ENCODE data around the gene ASCC1. TPM values are rescaled to one million over a fixed set of nuclear protein-coding genes. Genes with fewer than 3 reads are reported as not detected.

The ASCC1 gene
- polyA plus RNA-seq, 1 experiment = 18.5 TPM

DNA sequence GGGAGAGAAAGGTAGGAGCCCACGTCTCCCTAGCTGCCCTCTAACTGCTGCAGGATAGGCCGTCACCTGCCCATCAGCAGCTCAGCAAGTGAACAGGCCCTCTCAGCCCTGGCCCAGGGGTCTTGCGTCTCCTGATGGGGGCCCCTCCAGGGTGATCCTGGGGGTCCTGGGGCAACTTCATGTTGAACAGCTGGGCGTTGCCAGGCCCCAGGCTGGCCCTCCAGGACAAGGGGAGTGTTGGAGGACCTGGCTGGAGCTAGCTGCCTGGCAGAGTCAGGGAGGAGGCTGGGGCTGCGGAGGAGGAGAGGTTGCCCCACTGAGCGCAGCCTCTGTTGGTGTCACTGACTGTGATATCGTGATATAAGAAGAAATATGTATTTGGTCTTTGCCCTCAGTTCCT is 162.4 kb downstream of the ASCC1 start:
- TF ChIP-seq CTCF (IDR thresholded peaks at IDR 0.05; ENCODE audit: insufficient read depth, low read depth, low read length) = no peak
- H3K27me3 ChIP-seq (ENCODE audit: control insufficient read depth, insufficient read depth, low read length) = peaks cover 4% of the 10 kb centered on the region
- DNase-seq (ENCODE audit: low read depth) = no peak
- CTCF ChIA-PET = interaction anchor here (1.3 to 10.6 kb wide), 3 partner anchors 9 to 157 kb away, joined by 3 to 237 read pairs (median 5); no protein-coding TSS in a partner anchor
- H3K4me3 ChIP-seq (ENCODE audit: low read depth, low read length) = no peak overlapping the region
- no peaks in the 10 kb centered on the region for H3K36me3 ChIP-seq (ENCODE audit: control insufficient read depth, insufficient read depth, low read length)
- POLR2A ChIA-PET = no interaction called here

DNA sequence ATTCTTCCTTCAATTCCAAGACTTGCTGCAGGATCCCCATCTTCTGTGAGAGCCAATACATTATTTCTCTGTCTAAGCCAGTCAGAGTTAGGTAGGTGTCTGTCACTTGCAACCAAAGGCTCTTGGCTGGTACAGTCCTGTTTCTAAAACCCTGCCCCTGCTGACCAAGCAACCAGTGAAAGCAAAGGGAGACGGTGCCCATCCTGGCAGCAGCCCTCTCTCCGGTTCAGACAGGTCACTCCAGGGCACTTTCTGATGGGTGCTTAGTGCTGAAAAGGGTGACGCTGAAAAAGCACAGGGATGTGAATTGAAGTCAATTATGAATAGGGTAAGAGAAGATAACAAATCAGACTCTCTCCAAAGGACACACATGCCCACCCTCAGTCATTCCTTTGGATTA is 165.2 kb downstream of the ASCC1 start:
- Histone ChIP-seq H3K36me3 (ENCODE audit: control insufficient read depth, insufficient read depth, low read length) (no peaks in the 10 kb centered on the region), H3K27me3 (ENCODE audit: control insufficient read depth, insufficient read depth, low read length) (peaks cover 4% of the 10 kb centered on the region), H3K4me3 (ENCODE audit: low read depth, low read length) (no peak overlapping the region)
- DNase-seq (ENCODE audit: low read depth) = no peak
- CTCF ChIA-PET = interaction anchor here (1.0 to 10.6 kb wide), 4 partner anchors 80 to 173 kb away, joined by 3 to 237 read pairs (median 34); partner anchors contain the start of gene CHST3
- no peak for TF ChIP-seq CTCF (IDR thresholded peaks at IDR 0.05; ENCODE audit: insufficient read depth, low read depth, low read length)
- POLR2A ChIA-PET = no interaction called here

GRCh38 chr10:72049969-72050781 is 165.9 kb downstream of the ASCC1 start:
- no peak for DNase-seq (ENCODE audit: low read depth)
- Histone ChIP-seq H3K27me3 (ENCODE audit: control insufficient read depth, insufficient read depth, low read length) (peaks cover 4% of the 10 kb centered on the region), H3K36me3 (ENCODE audit: control insufficient read depth, insufficient read depth, low read length) (no peaks in the 10 kb centered on the region), H3K4me3 (ENCODE audit: low read depth, low read length) (no peak overlapping the region)
- ChIA-PET CTCF (interaction anchor here (0.6 to 10.6 kb wide), 12 partner anchors 8 to 294 kb away, joined by 3 to 237 read pairs (median 10); partner anchors contain the start of gene CHST3), POLR2A (no interaction called here)
- TF ChIP-seq CTCF (IDR thresholded peaks at IDR 0.05; ENCODE audit: insufficient read depth, low read depth, low read length) = no peak

- CTCF ChIA-PET = interaction anchor here (0.6 to 10.6 kb wide), 28 partner anchors 8 to 295 kb away, joined by 3 to 237 read pairs (median 7); partner anchors contain the start of genes CHST3, DDIT4 and PSAP
- POLR2A ChIA-PET = no interaction called here
- no peak for TF ChIP-seq CTCF (IDR thresholded peaks at IDR 0.05; ENCODE audit: insufficient read depth, low read depth, low read length)
- H3K4me3 ChIP-seq (ENCODE audit: low read depth, low read length) = no peak overlapping the region
- peaks cover 3% of the 10 kb centered on the region; the same call in 1 of the 2 replicates for H3K27me3 ChIP-seq (ENCODE audit: control insufficient read depth, insufficient read depth, low read length)
- H3K36me3 ChIP-seq (ENCODE audit: control insufficient read depth, insufficient read depth, low read length) = no peaks in the 10 kb centered on the region
- DNase-seq (ENCODE audit: low read depth) = no peak
Measured at GRCh38 chr10:72049472-72049871, 166.6 kb downstream of the ASCC1 start.

- CTCF ChIA-PET = interaction anchor here (0.6 to 10.6 kb wide), 45 partner anchors 9 to 289 kb away, joined by 3 to 237 read pairs (median 4); partner anchors contain the start of genes ANAPC16, ASCC1, CHST3 and DDIT4
- peak; percentile 51 for DNase-seq (ENCODE audit: low read depth)
- Histone ChIP-seq H3K36me3 (ENCODE audit: control insufficient read depth, insufficient read depth, low read length) (no peaks in the 10 kb centered on the region), H3K27me3 (ENCODE audit: control insufficient read depth, insufficient read depth, low read length) (peaks cover 2% of the 10 kb centered on the region; the same call in 1 of the 2 replicates), H3K4me3 (ENCODE audit: low read depth, low read length) (no peak overlapping the region)
- peak; percentile 99 for TF ChIP-seq CTCF (IDR thresholded peaks at IDR 0.05; ENCODE audit: insufficient read depth, low read depth, low read length)
- POLR2A ChIA-PET = interaction anchor here (0.5 to 1.0 kb wide), 2 partner anchors 31 to 175 kb away, joined by 5 to 11 read pairs; no protein-coding TSS in a partner anchor
Measured at GRCh38 chr10:72048450-72049124, 167.5 kb downstream of the ASCC1 start.

All from BJ (cell line).